NCI-H2107 treated with DMSO at 0.1 percent for 48 hours (cell line): Measurements from ENCODE around the gene DHTKD1.
A peak's percentile ranks its signal among the peaks of the same experiment; 100 is the strongest.

Experiments used
- DNase-seq: peaks from one replicate; lab custom pipeline; 2025; ENCODE audit not compliant: unreplicated experiment; lab: John Stamatoyannopoulos, UW

The DHTKD1 gene, protein sequence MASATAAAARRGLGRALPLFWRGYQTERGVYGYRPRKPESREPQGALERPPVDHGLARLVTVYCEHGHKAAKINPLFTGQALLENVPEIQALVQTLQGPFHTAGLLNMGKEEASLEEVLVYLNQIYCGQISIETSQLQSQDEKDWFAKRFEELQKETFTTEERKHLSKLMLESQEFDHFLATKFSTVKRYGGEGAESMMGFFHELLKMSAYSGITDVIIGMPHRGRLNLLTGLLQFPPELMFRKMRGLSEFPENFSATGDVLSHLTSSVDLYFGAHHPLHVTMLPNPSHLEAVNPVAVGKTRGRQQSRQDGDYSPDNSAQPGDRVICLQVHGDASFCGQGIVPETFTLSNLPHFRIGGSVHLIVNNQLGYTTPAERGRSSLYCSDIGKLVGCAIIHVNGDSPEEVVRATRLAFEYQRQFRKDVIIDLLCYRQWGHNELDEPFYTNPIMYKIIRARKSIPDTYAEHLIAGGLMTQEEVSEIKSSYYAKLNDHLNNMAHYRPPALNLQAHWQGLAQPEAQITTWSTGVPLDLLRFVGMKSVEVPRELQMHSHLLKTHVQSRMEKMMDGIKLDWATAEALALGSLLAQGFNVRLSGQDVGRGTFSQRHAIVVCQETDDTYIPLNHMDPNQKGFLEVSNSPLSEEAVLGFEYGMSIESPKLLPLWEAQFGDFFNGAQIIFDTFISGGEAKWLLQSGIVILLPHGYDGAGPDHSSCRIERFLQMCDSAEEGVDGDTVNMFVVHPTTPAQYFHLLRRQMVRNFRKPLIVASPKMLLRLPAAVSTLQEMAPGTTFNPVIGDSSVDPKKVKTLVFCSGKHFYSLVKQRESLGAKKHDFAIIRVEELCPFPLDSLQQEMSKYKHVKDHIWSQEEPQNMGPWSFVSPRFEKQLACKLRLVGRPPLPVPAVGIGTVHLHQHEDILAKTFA

GRCh38 chr10:12068449-12069269, at the start of gene DHTKD1:
Gene DHTKD1, plus strand, starts transcription at chr10:12068954. Its CDS starts 80 bp downstream, at chr10:12069034.
- DNase-seq: peak; percentile 68

GRCh38 chr10:12019283-12019971, 49.3 kb upstream of the DHTKD1 start:
- DNase-seq: no peak

GRCh38 chr10:12020574-12020973, 48.2 kb upstream of the DHTKD1 start:
- no peak for DNase-seq

- DNase-seq: no peak
These were observed 46.0 kb upstream of the DHTKD1 start for GRCh38 chr10:12022580-12023257.

- DNase-seq: no peak
These were observed 43.2 kb upstream of the DHTKD1 start for GRCh38 chr10:12025591-12025990.

- DNase-seq: no peak
These were observed 41.2 kb upstream of the DHTKD1 start for GRCh38 chr10:12027539-12027938.

DNA sequence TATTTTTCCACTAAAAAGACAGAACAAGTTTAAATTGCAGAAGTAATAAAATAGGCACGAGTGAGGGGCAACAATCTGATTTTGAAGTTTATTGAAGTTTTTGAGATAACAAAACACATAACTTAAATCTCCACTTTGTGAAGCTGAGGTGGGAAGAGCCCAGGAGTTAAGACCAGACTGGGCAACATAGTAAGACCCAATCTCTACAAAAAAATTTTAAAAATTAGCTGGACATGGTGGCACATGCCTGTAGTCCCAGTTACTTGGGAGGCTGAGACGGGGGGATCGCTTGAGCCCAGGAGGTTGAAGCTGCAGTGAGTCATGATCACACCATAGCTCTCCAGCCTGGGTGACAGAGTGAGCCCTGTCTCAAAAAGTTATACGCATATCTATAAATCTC, 37.4 kb upstream of the DHTKD1 start:
- DNase-seq: no peak

DNA sequence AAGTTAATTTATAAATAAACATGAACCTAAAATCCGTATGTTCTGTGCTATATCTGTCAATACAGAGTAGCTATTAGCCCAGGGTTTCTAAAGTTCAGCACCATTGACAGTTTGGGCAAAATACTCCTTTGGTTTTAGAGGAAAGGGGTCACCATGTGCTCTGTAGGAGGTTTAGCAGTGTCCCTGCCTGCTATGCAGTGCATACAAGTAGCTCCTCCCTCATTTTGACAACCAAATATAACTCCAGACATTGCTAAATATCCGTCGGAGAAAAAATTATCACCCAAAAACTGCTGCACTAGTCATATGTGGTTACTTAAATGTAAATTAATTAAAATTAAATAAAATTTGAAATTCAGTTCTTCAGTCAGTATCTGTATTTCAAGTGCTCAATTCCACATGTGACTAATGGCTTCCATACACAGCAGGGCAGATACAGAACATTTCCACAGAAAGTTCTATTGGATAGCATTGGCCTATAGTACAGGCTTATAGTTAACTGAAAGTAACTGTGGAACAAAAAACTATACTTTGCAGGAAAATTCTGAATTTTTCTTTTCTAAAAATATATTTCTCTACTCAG, 32.6 kb upstream of the DHTKD1 start:
- DNase-seq: no peak

DNA sequence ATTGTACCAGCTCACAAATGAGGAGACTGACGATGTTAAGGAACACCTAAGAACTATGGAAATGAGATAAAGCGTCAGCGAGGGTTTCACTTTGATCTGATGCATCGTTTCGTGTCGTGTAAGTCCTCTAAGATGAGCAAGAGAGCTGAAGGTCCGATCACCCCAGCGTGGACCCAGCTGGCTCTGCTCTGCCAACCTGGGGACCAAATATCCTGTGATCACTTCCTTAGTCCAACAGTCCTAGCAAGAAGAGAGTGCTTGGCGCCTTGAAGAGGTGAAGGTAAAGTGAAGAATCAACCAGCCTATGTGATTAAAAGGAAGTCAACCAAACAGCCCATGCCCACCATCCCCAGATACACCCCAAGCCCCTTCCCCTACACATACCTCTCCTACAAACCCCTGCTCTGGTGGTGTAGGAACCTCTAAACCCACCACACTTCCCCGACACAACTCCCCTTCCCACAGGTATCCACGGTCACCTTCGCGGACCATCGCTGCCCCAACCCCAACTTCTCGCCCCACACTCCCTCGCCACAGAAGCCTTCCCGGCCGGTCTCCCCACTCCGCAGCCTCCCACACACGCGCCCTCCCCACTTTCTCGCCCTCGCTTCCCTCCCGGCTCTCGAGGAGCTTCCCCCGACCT, 26.9 kb upstream of the DHTKD1 start:
- DNase-seq: no peak

- DNase-seq: no peak
These were observed 26.4 kb upstream of the DHTKD1 start for GRCh38 chr10:12042409-12042796.

- peak; percentile 88 for DNase-seq
These were observed 25.7 kb upstream of the DHTKD1 start, which contains the start of gene UPF2 for GRCh38 chr10:12042797-12043651. Gene UPF2, minus strand, starts transcription at chr10:12042809. Its CDS starts 7,386 bp downstream, at chr10:12035423.

DNA sequence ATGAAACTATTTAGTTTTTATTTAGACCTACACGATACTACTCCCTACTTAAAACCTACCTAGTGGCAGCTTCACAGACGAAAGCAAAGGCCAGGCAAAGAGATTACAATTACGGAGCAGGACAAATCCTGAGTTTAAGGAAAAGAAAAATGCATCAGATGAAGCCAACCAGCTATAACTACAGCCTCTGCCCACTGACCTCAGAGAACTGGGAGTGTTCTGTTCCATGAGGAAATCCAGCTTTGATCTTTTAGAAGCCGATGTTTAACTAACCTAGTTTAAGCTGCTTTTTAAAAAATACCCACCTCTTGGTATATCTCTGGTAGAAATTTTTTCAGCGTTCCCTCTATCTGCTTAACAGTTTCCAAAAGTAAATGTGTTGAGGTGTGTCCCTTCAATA, 23.2 kb upstream of the DHTKD1 start:
- DNase-seq: no peak

DNA sequence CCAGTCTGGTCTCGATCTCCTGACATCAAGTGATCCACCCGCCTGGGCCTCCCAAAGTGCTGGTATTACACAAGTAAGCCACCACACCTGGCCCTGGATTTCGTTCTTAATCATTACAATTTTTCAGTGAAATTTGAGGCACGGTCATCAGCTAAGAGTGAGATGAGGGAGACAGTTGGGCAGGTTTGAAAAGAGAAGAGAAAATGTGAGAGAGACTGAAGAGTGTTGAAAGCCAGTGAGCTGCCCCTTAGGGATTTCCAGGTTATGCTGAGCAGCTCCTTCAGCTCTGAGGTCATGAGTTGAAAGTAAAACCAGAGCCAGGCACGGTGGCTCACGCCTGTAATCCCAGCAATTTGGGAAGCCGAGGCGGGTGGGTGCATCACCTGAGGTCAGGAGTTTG, 20.2 kb upstream of the DHTKD1 start:
- no peak for DNase-seq

DNA sequence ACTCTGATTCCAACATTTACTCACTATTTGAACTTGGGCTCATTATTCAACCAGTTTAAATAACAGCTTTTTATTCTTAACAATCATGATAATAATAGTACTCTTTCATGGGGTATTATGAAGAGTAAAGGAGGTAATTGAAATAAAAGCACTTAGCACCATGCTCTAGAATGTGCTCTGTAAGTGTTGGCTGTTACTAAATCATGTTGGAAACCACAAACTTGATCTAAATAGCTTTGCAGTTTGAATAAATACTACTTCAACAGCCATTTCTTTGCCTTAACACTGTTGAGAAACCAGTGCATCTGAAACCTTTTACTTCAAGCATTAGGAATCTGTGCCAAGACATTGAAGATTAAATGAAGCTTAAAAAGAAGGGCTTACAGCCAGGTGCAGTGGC, 18.2 kb upstream of the DHTKD1 start:
- peak; percentile 56 for DNase-seq

DNA sequence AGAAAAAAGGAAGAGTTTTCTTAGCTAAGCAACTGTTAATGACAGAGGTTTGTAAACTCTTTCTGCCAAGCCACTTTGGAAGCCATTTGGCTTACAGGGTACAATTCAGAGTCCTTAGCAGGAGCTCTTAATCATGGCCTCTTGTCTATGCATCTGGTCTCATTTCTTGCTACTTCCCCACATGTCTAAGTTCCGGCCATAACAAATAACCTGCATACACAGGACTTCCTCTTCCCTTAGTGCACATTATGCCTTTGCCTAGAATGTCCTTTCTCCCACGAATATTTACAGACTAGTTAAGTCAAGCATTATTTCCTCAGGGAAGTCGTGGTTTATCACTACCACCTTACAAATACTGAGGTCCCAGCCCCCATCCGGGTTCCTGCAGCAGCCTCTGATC, 17.5 kb upstream of the DHTKD1 start:
- DNase-seq: no peak

GRCh38 chr10:12055732-12056131, 13.0 kb upstream of the DHTKD1 start:
- no peak for DNase-seq

DNA sequence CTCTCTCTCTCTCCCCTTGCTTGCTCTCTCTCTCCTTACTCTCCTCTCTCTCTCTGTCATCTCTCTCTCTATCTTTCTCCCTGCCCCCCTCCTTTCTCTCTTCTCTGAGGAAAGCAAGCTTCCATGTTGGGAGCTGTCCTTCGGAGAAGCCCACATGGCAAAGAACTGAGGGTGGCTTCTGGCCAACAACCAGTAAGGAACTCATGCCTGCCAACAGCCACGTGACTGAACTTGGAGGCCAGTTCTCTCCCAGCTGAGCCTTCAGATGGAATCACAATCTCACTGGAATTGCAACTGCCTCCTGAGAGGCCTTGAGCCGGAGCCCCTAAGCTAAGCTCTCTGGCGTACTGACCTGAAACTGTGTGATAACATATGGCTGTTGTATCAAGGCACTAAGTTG, 12.0 kb upstream of the DHTKD1 start:
- DNase-seq: no peak

DNA sequence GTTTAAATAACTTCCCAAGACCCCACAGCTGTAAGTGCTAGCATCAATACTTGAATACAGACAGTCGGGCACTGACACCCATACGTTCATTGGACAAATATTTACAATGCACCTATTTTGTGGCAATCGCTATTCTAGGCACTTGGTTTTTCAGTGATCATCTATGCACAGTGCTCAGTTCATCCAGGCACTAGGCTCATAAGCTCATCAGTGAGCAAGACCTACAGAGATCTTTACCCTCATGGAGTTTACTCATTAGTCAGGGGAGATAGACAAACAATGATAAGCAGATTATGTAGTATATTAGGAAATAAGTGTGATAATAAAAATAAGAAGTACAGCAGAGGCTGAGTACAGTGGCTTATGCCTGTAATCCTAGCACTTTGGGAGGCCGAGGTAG, 7.6 kb upstream of the DHTKD1 start:
- no peak for DNase-seq
